ENCODE results near the gene XAF1. TPM values are rescaled to one million over a fixed set of nuclear protein-coding genes. Genes with fewer than 3 reads are reported as not detected.

The XAF1 gene
- total RNA-seq, 1 donor from 2014 or later: 41.7 TPM

Other genes starting within 250 kb of the XAF1 start
- 0.65 and 0.81 TPM in 2 replicates for gene PITPNM3, start 199.5 kb upstream of the XAF1 start, total RNA-seq
- 18.2 and 22.2 TPM in 2 replicates for gene KIAA0753, start 115.3 kb upstream of the XAF1 start, total RNA-seq
- gene TXNDC17, start 115.0 kb upstream of the XAF1 start, total RNA-seq: 94.0 and 95.2 TPM in 2 replicates
- gene MED31, start 104.4 kb upstream of the XAF1 start, total RNA-seq: 24.3 and 28.4 TPM in 2 replicates
- gene C17orf100, start 104.3 kb upstream of the XAF1 start, total RNA-seq: 1.6 and 1.7 TPM in 2 replicates
- not detected in 2 replicates for gene SLC13A5, start 42.7 kb upstream of the XAF1 start, total RNA-seq
- 0.29 TPM in 1 of 2 replicates, not detected in the other for gene FBXO39, start 20.2 kb downstream of the XAF1 start, total RNA-seq
- gene TEKT1, start 75.7 kb downstream of the XAF1 start, total RNA-seq: not detected in 2 replicates
- gene ALOX12, start 240.0 kb downstream of the XAF1 start, total RNA-seq: not detected in 2 replicates

Measured in activated T-helper 1 cell treated with anti-CD3 and anti-CD28 coated beads, Interleukin-12 subunit alpha, Interleukin-12 subunit beta, Interleukin-2, Interleukin-4 antibody, amounts not matched to agents 30 ng/mL and 10 ng/mL and 1 ng/mL, durations not matched to agents 14 hours and 24 hours and 36 hours (primary cell).